Neural cell (in vitro differentiated cells): Measurements from ENCODE around the gene CIDEA. TPM values are rescaled to one million over a fixed set of nuclear protein-coding genes. Genes with fewer than 3 reads are reported as not detected.

ENCODE experiments used
- H2AFZ ChIP-seq: fragments of 200-600, 300-800 bp; sonication (generic), shearing (Covaris generic); 2 replicates; pipeline ENCODE4 v1.6.0; 2014; ENCODE audit warnings: low read depth, mild to moderate bottlenecking, antibody characterized with exemption, low read length, moderate library complexity
- H3F3A ChIP-seq: fragments of 200-600 bp; shearing (Covaris generic); 2 replicates; pipeline ENCODE4 v1.6.1; 2016; ENCODE audit warnings: mild to moderate bottlenecking, moderate library complexity, mixed read lengths, antibody characterized with exemption, low read length; ENCODE audit not compliant: insufficient read depth, poor library complexity, severe bottlenecking
- H3K27ac ChIP-seq: fragments of 200-600, 300-800 bp; sonication (generic), shearing (Covaris generic); 2 replicates; pipeline ENCODE4 v1.5.1; 2014; ENCODE audit warnings: mild to moderate bottlenecking, low read length, moderate library complexity
- H3K27me3 ChIP-seq: fragments of 300-800, 200-600 bp; sonication (generic), shearing (Covaris generic); 2 replicates; pipeline ENCODE4 v1.6.0; 2014; ENCODE audit warnings: mild to moderate bottlenecking, low read depth, low read length, moderate library complexity; ENCODE audit not compliant: insufficient read depth
- H3K36me3 ChIP-seq: fragments of 300-800, 200-600 bp; sonication (generic), shearing (Covaris generic); 2 replicates; pipeline ENCODE4 v1.5.1; 2014; ENCODE audit warnings: mild to moderate bottlenecking, antibody characterized with exemption, low read length, moderate library complexity; ENCODE audit not compliant: insufficient read depth
- H3K4me2 ChIP-seq: fragments of 300-800, 200-600 bp; sonication (generic), shearing (Covaris generic); 2 replicates; pipeline ENCODE4 v1.6.0; 2014; ENCODE audit warnings: mild to moderate bottlenecking, low read length
- H3K4me3 ChIP-seq: fragments of 300-800, 200-600 bp; sonication (generic), shearing (Covaris generic); 2 replicates; pipeline ENCODE4 v1.5.1; 2014; ENCODE audit warnings: mild to moderate bottlenecking, low read length, moderate library complexity
- H3K79me2 ChIP-seq: fragments of 200-600 bp; shearing (Covaris generic); replicated peaks from 2 replicates; pipeline ENCODE4 v1.6.0; 2014; ENCODE audit warnings: mild to moderate bottlenecking, low read length, moderate library complexity; ENCODE audit not compliant: insufficient read depth
- H3K9ac ChIP-seq: fragments of 300-800, 200-600 bp; sonication (generic), shearing (Covaris generic); 2 replicates; pipeline ENCODE4 v1.6.1; 2016; ENCODE audit warnings: mild to moderate bottlenecking, low read length, mixed read lengths
- H3K9me2 ChIP-seq: fragments of 200-600 bp; shearing (Covaris generic); 2 replicates; pipeline ENCODE4 v1.6.1; 2016; ENCODE audit warnings: mild to moderate bottlenecking, low read length, mixed read lengths; ENCODE audit not compliant: insufficient read depth
- H3K9me3 ChIP-seq: fragments of 200-600, 300-800 bp; sonication (generic), shearing (Covaris generic); 2 replicates; pipeline ENCODE4 v1.6.1; 2016; ENCODE audit warnings: mild to moderate bottlenecking, mixed run types, low read length, moderate library complexity, mixed read lengths
- H4K20me1 ChIP-seq: fragments of 200-600 bp; shearing (Covaris generic); 2 replicates; pipeline ENCODE4 v1.6.1; 2016; ENCODE audit warnings: mild to moderate bottlenecking, mixed run types; ENCODE audit not compliant: insufficient read depth
- EP300 ChIP-seq: fragments of 450-650 bp; conservative IDR thresholded peaks from 2 replicates; pipeline ENCODE4 v1.6.1; 2014; ENCODE audit warnings: antibody characterized with exemption, mild to moderate bottlenecking, moderate library complexity; ENCODE audit not compliant: poor library complexity, severe bottlenecking
- EZH2 ChIP-seq: fragments of 200-600, 300-800 bp; shearing (Covaris generic), sonication (generic); IDR thresholded peaks from 2 replicates; pipeline ENCODE4 v1.6.1; 2014; ENCODE audit warnings: antibody characterized with exemption, low read length, borderline replicate concordance, mild to moderate bottlenecking; ENCODE audit not compliant: insufficient read depth, poor library complexity, severe bottlenecking
- MXI1 ChIP-seq: fragments of 450-650 bp; conservative IDR thresholded peaks from 2 replicates; pipeline ENCODE4 v1.6.1; 2014; ENCODE audit warnings: antibody characterized with exemption, mild to moderate bottlenecking; ENCODE audit not compliant: poor library complexity, severe bottlenecking
- POLR2AphosphoS5 ChIP-seq: IDR thresholded peaks from 2 replicates; pipeline ENCODE4 v1.6.1; 2012
- TAF1 ChIP-seq: IDR thresholded peaks from 2 replicates; pipeline ENCODE4 v1.6.1; 2012; ENCODE audit warnings: low read depth
- polyA plus RNA-seq: library from polyadenylated mRNA; depleted of rRNA; stranded (reverse); fragments of >200 nt; gene quantifications from 2 replicates; pipeline ENCODE4 v1.2.3, GENCODE V29; 2014
- TF ChIP-seq, protein P1 (sequence below): IDR thresholded peaks from 2 replicates; pipeline ENCODE4 v1.6.1; 2012; ENCODE audit warnings: borderline replicate concordance
- TF ChIP-seq, protein P2 (sequence below): fragments of 450-650 bp; IDR thresholded peaks from 2 replicates; pipeline ENCODE4 v1.5.1; 2014; ENCODE audit warnings: antibody characterized with exemption, mild to moderate bottlenecking, moderate library complexity; ENCODE audit not compliant: poor library complexity, severe bottlenecking

CIDEA gene
- polyA plus RNA-seq, 1 donor from 2014 or later = not detected

GRCh38 chr18:12246849-12247808 lies 7.0 kb upstream of the CIDEA start:
- Histone ChIP-seq H3K4me2 (no peak overlapping the region), H2AFZ (no peak overlapping the region), H3K9ac (no peak overlapping the region), H3K4me3 (no peak overlapping the region), H4K20me1 (no peaks in the 10 kb centered on the region), H3K27ac (no peak overlapping the region), H3K9me3 (no peaks in the 10 kb centered on the region), H3K27me3 (peaks cover 6% of the 10 kb centered on the region), H3K79me2 (no peaks in the 10 kb centered on the region), H3K36me3 (no peaks in the 10 kb centered on the region), H3K9me2 (no peaks in the 10 kb centered on the region), H3F3A (no peaks in the 10 kb centered on the region)
- TF ChIP-seq EZH2 = no peak
- TF ChIP-seq MXI1 = no peak
- TF ChIP-seq EP300 = no peak
- TF ChIP-seq, protein P1, sequence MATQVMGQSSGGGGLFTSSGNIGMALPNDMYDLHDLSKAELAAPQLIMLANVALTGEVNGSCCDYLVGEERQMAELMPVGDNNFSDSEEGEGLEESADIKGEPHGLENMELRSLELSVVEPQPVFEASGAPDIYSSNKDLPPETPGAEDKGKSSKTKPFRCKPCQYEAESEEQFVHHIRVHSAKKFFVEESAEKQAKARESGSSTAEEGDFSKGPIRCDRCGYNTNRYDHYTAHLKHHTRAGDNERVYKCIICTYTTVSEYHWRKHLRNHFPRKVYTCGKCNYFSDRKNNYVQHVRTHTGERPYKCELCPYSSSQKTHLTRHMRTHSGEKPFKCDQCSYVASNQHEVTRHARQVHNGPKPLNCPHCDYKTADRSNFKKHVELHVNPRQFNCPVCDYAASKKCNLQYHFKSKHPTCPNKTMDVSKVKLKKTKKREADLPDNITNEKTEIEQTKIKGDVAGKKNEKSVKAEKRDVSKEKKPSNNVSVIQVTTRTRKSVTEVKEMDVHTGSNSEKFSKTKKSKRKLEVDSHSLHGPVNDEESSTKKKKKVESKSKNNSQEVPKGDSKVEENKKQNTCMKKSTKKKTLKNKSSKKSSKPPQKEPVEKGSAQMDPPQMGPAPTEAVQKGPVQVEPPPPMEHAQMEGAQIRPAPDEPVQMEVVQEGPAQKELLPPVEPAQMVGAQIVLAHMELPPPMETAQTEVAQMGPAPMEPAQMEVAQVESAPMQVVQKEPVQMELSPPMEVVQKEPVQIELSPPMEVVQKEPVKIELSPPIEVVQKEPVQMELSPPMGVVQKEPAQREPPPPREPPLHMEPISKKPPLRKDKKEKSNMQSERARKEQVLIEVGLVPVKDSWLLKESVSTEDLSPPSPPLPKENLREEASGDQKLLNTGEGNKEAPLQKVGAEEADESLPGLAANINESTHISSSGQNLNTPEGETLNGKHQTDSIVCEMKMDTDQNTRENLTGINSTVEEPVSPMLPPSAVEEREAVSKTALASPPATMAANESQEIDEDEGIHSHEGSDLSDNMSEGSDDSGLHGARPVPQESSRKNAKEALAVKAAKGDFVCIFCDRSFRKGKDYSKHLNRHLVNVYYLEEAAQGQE = no peak
- TF ChIP-seq, protein P2, sequence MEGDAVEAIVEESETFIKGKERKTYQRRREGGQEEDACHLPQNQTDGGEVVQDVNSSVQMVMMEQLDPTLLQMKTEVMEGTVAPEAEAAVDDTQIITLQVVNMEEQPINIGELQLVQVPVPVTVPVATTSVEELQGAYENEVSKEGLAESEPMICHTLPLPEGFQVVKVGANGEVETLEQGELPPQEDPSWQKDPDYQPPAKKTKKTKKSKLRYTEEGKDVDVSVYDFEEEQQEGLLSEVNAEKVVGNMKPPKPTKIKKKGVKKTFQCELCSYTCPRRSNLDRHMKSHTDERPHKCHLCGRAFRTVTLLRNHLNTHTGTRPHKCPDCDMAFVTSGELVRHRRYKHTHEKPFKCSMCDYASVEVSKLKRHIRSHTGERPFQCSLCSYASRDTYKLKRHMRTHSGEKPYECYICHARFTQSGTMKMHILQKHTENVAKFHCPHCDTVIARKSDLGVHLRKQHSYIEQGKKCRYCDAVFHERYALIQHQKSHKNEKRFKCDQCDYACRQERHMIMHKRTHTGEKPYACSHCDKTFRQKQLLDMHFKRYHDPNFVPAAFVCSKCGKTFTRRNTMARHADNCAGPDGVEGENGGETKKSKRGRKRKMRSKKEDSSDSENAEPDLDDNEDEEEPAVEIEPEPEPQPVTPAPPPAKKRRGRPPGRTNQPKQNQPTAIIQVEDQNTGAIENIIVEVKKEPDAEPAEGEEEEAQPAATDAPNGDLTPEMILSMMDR = no peak

DNA sequence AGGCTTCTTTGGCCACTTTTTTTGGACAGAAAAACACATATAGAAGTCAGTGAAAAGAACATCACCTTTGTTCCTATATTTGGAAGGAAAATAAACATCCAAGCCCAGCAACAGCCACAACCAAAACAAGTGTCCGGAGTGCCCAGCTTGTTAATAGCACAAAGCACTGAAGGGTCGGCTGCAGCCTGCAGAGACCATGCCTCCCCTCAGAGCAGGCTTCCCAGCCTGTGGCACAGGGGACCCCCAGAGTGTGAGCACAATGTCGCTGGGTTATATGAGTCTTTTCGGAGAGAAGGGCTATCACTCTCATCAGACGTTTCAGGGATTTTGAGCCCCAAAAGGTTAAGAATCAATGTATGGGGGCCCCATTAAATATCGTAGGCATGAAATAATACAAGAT lies 6.2 kb upstream of the CIDEA start:
- H3K27me3 ChIP-seq = peaks cover 13% of the 10 kb centered on the region

More for the DNA sequence above, 6.2 kb upstream of the CIDEA start:
- Histone ChIP-seq H3F3A (no peaks in the 10 kb centered on the region), H3K9me2 (no peaks in the 10 kb centered on the region), H3K27ac (no peak overlapping the region), H3K9ac (no peak overlapping the region), H3K4me3 (no peak overlapping the region), H3K79me2 (no peaks in the 10 kb centered on the region), H3K36me3 (no peaks in the 10 kb centered on the region), H3K9me3 (no peaks in the 10 kb centered on the region), H4K20me1 (no peaks in the 10 kb centered on the region), H2AFZ (no peak overlapping the region), H3K4me2 (no peak overlapping the region)
- TF ChIP-seq EZH2 (no peak), EP300 (no peak), TAF1 (no peak), POLR2AphosphoS5 (no peak)
- TF ChIP-seq, protein P1 = no peak
